T-helper 9 cell (primary cell): ENCODE measurements around the gene COL4A2.

ENCODE experiments used
- DNase-seq: peaks from one replicate; pipeline ENCODE4 v3.0.0-alpha.2; 2020

The COL4A2 gene

DNA sequence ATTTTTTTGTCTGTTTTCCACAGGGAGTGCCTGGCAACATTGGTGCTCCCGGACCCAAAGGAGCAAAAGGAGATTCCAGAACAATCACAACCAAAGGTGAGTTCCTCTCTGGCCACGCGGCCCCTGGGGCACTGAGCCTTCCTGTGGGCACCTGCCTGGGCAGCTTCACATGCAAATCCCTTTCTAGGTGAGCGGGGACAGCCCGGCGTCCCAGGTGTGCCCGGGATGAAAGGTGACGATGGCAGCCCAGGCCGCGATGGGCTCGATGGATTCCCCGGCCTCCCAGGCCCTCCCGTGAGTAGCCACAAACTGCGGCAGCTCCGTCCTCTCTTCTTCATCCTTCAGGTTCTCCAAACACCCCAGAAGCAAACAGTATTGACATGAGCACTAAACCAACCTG, 155.0 kb downstream of the COL4A2 start:
- DNase-seq: no peak

DNA sequence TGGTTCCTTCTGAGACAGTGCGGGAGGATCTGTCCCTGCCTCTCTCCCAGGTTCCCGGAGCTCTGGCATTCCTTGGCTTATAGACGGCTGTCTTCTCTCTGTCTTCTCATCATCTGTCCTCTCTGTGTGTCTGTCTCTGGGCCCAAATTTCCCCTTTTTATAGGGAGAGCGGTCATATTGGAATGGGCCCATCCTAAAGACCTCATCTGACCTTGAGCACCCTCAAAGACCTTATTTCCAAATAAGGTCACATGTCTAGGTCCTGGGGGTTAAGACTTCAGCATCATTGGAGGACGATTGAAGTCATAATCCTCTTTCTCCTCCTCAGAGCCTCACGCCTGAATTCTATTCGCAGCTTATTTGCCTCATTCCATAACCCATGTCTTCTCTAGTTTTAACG, 156.1 kb downstream of the COL4A2 start:
- no peak for DNase-seq

DNA sequence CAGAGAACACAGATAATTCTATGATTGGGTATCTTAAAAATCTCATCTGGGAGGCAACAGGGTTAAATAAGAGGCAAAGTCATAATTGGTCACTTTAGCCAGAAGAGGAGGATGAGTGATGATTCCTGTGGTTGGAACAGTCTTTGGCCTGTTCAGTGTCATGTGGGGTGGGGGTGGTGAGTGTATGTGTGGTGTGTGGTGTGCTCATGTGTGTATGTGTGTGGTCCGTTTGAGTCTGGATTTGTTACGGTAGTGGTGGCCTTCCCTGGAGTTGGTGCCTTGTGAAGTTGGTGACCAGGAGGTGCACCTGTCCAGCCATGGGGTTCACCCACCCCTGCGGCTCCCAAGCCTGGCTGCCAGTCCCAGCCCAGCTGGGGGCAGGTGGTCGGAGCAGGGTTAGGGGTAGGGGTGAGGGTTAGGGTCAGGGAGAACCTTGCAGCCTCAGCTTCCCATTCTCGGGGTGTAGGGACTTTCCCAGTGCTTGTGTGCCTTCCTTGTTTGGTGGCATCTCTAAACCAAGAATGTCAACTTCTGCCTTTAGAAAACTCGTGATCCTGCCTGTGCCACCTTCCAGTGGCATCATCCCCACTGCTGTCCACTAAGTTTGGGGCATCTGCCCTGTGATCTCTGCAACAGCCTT, 156.9 kb downstream of the COL4A2 start:
- DNase-seq: no peak

DNA sequence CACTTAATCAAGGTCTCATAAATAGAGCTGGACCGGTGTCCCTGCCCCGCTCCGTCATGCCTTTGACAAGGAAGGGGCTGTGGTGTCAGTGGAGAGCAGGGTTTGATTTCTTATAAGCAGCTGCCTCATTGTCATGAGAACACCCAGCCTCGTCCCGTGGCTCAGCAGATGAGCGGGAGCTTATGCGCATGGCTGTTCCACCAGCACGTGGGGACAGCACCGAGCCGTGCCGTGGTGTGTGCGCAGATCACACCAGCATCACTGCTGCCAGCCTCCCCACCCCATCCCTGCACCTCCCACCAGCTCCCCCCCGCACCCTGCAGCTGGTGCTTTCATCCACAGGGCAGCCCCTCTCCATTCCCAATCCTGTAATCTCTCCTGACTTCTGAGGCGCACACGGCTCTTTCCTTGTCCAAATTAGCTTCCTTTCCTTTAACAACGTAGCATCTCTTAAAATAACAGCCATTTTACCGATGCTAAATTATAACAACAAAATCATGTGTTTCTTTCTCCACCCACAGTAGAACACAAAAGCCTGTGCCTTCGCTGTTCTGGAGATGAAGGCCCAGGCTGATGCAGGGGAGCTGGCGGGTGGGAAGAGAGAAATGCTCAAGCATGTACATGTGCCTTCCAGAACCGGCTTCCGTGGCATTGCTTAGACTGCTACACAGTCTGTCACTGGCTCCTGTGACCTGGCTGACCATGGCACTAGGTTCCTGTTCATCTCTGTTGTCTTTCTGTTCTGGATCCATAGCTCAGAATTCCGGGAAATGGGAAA, 157.7 kb downstream of the COL4A2 start:
- DNase-seq: no peak

DNA sequence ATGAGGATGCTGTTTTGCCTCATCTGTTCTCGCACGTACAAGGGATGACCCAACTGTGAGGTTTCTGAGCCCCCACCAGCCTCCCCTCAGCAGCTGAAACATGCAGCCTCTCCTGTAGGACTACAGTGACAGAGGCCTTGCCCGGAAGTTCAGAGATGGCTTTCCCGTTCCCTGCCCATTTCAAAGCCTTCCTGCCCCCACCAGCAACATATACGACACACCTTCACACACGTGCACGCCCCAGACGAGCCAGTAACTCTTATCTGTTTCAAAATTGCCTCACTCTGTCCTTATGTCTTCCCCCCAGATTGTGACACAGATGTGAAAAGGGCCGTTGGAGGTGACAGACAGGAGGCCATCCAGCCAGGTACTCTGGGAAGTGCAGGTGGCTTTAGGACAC, 158.6 kb downstream of the COL4A2 start:
- DNase-seq: no peak

DNA sequence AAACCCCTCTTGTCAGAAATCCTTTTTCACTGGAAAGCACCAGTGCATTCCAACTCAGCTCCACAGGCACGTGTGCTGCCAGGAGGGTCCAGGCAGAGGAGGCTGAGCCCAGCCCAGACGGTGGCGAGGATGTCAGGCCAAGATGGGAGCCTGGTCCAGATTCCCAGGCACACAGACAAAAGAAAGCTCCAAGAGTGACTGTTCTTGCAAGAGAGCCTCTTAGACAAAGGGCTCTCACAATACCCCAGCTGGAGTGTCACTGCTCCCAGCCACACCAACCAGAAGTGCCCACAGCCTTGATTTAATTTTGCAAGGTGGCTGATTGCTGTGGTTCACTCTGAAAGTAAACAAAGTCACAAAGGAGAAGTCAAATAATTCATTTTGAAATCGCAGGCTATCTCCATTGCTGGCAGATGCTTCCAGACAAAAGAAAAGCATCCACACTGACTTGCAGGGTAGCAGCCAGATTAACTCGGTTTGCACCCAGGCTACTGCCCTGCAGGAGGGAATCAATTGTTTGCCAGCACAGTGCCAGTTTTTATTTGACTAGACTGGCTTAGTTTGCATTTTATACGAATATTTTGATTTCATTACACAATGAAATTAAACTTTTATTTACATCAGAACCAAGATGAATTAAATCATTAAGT, 159.3 kb downstream of the COL4A2 start:
- DNase-seq: no peak

DNA sequence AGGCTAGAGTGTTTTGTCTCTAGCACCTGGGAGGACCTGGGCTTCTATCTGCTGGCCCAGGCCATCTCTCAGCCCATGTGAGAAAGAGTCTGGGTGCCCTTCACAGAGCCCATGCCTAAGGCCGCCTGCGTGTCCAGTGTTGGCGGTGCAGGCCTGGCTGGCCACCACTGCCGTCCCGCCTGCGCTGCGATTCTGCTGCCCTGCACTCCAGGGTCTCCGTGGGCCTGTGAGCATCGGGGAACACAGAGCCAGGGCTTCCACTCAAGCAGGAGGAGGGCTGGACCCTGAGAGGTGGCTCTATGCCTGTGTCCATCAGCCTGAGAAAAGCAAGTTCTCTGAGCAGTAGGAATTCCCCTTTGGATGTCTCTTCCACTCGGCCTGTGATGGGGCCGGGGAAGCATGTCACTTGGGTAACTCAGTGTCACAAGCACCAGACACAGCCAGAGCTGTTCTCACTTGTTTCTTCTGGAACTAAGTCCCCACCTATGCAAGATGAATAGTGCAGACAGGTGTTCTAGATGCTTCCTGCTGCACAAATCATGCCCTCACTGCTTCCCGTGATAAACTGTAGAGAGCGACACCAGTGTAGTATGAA, 160.5 kb downstream of the COL4A2 start:
- no peak for DNase-seq

DNA sequence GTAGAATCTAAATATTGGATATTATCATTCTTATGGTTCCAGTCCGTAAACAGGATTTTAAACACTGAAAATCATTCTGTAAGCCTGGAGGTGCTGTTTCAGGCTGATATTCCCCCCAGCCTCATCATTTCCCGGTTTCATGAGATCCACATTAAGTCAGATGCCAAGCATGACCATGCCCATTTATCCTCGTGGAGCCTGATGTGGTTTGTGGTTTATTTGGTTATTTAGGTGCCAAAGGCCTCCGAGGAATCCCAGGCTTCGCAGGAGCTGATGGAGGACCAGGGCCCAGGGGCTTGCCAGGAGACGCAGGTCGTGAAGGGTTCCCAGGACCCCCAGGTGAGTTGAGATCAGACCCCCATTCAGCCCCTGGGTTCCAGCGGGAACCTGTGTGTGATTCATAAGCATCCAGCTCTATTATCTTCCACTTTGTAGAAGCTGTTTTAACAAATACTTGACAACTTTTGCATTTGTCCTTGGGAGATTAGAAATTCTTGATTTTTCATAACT, 162.0 kb downstream of the COL4A2 start:
- no peak for DNase-seq

DNA sequence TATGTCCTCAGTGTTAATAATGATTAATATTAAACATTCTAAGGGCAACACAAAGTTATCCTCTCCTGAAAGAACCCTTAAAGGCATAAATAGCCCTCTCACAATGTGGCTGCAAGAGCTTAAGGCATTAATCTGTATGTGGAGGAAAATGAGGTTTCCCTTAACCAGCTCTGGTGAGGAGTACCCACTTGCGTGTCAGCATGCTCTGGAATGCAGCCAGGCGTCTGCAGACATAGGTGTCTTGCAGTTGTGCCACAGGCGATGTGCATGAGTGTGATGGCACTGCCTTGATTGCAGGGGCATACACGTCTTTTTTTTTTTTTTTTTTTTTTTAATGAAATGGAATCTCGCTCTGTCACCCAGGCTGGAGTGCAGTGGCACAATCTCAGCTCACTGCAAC, 162.5 kb downstream of the COL4A2 start:
- DNase-seq: no peak

DNA sequence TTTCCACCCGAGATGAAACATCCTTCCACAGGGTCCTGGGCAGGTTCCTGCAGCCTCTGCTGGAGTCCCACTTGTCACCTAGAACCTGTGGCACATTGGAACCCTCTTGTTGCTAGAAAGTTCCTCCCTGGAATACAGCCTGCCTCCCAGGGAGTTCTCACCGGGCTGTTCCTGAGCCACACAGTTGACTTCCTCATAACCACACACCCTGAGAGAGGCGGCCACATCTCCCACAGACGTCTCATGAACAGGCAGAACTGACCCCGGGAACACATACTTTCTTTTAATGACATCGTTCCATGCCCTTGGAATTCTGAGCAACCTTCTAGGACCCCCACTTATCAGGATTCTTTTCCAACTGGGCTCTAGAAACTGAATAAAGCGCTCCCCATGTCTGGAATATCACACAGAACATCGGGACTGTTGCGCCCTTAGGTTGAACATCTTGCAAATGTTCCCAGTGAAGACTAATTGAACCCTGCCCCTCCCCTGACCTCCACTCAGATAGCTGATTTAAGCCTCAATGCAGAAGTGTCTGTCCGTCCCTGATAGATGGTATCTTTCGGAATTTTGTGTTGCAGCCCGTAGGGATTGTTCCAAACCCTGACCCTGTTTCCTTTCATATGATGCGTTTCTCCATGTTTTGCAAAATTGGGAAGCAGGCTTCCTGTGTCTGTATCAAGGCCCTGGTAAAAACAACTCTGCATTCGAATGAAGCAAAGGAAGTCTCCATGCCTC, 163.4 kb downstream of the COL4A2 start:
- no peak for DNase-seq

DNA sequence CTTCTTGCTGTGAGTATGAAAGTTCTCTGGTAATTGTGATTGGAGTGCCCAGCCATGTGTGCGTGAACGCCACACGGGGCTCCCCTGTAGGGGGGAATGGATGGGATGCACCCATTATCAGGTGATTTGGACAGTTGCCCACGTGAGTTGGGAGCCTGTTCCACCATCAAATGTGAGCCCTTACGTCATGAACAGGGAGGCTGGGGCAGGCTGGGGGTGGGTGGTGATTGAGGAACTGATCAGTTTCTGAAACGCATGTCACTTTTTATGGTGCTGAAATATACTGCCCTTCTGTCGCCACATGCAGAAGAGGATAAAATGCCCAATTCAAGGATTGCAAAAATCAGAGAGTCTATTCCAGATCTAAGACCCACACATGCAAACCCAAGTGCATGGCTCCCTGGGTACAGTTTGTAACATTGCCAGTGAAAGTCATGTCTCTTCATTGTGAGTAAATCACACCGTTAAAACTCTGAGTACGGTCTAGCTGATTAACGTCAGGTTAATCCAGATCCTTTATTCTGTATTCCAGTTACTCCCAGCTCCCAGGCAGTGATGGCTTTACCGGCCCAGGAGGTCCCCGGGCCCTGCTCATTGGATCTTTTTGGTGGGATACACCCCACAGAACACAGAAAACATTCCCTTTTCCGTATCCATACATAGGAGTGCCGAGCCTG, 164.2 kb downstream of the COL4A2 start:
- DNase-seq: no peak

DNA sequence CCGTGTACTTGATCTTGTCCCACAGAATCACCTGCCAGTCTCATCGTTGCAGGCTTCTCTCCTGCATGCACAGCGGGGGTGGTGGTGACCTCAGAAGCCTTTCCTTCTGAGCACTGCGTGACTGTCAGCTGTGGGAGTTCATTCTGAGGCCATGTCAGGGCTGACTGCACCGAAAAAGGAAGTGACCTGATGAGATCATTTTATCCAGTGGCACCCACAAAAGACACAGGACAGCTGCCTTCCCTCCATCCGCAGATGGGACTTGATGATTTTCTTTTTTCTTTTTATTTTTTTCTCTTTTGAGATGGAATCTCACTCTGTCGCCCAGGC, 164.7 kb downstream of the COL4A2 start:
- DNase-seq: no peak

DNA sequence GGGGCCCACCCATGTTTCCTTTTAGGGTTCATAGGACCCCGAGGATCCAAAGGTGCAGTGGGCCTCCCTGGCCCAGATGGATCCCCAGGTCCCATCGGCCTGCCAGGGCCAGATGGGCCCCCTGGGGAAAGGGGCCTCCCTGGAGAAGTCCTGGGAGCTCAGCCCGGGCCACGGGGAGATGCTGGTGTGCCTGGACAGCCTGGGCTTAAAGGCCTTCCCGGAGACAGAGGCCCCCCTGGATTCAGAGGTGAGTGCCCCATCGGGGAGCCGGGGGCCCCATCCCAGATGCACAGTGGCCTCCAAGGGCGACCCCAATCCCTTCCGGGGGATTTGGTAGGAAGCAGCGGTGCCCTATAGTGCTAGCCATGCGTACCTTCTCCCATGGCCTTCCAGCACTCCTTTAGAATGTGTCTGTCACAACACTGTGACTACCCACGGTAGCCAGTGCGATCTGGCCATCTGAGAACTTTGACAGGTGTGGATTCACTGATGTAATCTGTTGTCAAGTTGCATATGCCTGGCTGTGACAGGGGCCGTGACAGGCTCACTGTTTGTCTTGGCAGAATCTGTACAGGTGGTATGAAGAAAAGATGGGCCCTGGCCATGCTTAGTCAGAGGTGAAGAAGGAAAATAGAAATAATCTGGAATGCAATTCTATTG, 165.9 kb downstream of the COL4A2 start:
- no peak for DNase-seq

DNA sequence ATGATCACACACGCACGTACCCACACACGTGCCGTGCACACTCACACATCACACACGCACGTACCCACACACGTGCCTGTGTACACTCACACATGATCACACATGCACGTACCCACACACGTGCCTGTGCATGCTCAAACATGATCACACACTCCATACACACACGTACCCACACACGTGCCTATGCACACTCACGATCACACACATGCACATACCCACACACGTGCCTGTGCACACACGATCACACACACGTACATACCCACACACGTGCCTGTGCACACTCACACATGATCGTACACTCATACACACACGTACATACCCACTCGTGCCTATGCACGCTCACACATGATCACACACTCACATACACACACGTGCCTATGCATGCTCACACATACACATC, 167.6 kb downstream of the COL4A2 start:
- DNase-seq: no peak

DNA sequence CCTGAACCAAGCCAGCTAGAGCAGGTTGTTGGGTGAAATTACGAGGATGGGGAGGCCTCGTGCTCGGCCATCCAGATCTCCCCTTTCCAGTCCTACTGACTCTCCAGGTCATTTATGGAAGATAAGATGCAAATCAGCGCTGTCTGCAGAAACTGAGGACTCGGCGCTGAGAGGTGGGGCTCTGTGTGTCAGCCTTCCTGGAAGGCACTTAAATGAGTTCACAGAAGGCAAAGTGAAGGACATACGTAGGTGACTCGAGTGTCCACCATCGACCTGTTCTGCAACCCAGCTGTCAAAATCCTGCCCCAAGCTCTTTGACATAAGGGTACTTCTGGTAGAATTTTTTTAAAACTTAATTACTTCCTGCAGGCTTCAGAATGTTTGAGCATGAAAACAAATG, 168.0 kb downstream of the COL4A2 start:
- no peak for DNase-seq

DNA sequence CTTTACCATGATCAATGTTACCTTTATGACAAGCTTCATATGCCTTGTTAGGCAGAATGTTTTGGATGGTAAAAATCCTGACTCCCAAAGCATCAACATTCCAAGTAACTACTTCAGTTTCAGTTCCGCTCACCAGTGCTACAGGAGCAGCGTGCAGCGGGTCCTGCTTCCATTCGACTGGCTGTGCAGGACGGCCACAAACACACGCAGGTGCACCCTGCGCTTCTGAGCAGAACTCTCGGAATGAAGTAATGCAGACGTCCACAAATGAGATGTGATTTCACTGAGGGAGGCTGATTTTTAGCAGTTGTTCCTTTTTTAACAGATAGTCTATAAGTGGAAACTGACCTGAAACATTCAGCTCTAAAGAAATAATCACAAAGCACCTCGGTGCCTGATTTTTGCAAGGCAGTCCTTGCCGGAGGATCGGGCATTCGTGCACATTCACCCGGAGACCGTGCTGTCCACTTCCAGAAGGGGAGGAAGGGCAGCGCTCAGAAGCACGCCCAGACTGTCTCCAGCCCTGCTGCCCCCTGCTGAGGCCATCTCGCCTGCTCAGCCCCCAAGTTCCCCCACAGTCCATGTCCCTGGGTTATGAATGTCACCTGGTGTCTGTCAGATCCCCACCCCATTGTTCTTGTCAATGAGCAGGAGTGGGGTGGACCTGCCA, 168.6 kb downstream of the COL4A2 start:
- DNase-seq: no peak

DNA sequence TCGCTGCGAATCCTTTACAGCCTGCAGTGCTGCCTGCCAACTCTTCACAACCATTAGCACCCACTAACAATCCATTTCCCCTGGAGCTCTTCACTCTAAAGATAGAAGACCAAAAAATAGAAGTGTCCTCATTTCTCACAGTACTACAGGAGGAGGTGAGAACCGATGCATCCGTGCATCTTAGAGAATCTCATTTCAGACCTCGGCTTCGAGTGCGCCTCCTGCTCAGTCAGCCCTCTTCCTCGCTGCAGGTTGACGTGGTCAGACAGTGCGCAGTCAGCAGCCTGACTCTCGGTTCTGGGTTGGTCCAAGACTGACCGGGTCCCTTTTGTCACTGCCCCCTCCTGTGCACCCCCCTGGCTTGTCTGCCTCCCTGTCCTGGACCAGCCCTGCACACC, 169.1 kb downstream of the COL4A2 start:
- no peak for DNase-seq

DNA sequence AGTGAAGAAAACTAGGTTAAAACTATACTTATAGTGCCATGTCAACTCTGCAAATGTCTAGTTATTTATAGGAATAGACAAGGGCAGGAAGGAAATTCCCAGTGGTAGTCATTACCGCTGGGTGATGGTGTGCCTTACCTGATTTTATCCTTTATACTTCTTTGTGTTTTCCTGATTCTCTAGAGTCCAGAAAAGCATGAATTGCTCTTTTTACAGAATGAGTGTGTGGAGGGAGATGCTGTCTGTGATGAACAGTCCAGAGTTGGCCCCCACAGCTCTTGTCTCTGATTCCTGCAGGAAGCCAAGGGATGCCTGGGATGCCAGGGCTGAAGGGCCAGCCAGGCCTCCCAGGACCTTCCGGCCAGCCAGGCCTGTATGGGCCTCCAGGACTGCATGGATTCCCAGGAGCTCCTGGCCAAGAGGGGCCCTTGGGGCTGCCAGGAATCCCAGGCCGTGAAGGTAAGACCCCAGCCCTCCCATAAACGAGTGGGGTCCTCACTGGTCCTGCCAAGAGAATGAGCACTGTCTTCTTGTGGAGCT, 170.7 kb downstream of the COL4A2 start:
- no peak for DNase-seq

DNA sequence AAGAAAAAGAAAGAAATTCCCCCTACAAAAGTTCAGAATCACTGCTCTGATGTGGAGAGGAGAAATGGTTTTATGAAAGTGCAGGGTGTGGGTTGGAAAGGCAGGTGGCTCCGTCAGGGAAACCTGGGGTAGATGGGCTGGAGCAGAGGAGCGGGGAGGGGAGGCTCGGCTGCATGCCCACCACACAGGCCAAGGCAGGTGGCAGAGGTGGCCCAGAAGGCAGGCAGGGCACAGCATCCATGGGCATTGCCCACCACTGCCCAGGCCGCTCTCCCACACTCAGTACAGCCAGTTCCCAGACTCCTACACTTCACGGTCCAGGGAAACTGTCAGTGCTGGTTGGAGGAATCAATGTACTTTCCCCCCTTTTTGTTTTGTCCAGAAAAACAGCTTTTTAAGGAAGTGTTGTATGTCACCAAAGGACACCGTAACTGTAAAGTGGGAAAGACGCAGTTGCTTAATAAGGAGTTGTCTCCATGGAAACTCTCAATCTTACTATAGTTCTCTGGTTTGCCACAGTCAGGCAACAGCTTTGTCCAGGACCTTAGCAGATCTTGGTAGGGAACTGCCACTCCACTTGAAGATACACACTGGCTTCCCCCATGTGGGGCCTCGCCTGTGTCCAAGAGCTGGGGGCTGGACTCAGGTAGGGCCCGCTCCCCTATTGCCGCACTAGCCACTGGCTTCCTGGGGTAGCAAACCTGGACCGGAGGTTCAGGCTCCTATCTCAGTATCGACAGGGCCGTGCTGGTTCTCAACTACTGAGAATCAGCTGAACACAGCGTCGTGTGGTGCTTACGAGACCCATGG, 171.5 kb downstream of the COL4A2 start:
- no peak for DNase-seq

DNA sequence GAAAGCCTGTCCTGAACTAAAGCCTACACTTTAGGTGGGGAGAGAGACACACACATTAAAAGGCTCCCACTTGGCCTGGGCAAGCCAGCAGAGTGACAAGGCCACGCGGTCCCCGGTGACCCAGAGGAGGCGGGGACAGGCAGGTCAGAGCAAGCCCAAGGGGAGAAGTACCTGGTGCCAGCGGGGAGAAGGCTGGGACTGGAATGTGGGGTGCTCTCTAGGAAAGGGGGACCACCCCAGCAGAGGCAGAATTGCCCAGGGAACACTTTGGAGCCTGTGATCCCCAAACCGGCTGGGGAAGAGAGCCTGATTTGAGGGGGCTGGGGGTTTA, 172.1 kb downstream of the COL4A2 start:
- DNase-seq: no peak
